GM12878 (cell line): ENCODE results near the gene CGB5. TPM values are rescaled to one million over a fixed set of nuclear protein-coding genes. Genes with fewer than 3 reads are reported as not detected.

Source experiments
- ATAC-seq: fragments of 200-7000 bp; cut with Tn5 transposase; 3 replicates; pipeline ENCODE4 v1.9.1; 2020; ENCODE audit warnings: mild to moderate bottlenecking, moderate library complexity
- BruUV-seq: library from RNA; stranded (reverse); fragments of 400-500 nt; replicated peaks from 2 replicates; lab custom pipeline; 2021; lab: Mats Ljungman, UMichigan
- CTCF ChIA-PET: fragments of 300-600 bp; sonication (Branson Sonifier 250); formaldehyde crosslinking; extraction: SDS; loops from one replicate; lab custom pipeline; 2021; ENCODE audit warnings: inconsistent platforms; lab: Yijun Ruan, JAX
- POLR2A ChIA-PET: fragments of 350-600 bp; formaldehyde crosslinking; extraction: SDS; loops from one replicate; lab custom pipeline; 2021; ENCODE audit warnings: inconsistent platforms; lab: Charles Lee
- RAD21 ChIA-PET: fragments of 300-600 bp; sonication (Branson Sonifier 250); formaldehyde crosslinking; loops from one replicate; lab custom pipeline; 2023; ENCODE audit warnings: antibody characterized with exemption; ENCODE audit not compliant: unreplicated experiment; lab: Charles Lee
- SMC1A ChIA-PET: fragments of 300-600 bp; sonication (Branson Sonifier 250); formaldehyde crosslinking; loops from one replicate; lab custom pipeline; 2023; ENCODE audit not compliant: unreplicated experiment, uncharacterized antibody; lab: Charles Lee
- DNase-seq: peaks from one replicate; pipeline ENCODE4 v3.0.0-alpha.2; 2011; ENCODE audit warnings: low read depth, low spot score
- FAIRE-seq: peaks from 3 replicates; lab custom pipeline; 2011; peaks lifted over from hg19 to GRCh38; lab: Jason Lieb, UNC
- H2AFZ ChIP-seq: 2 replicates; pipeline ENCODE4 v1.6.0; 2011; ENCODE audit warnings: low read depth, low read length, control low read depth; ENCODE audit not compliant: control insufficient read depth
- H3K27ac ChIP-seq: 2 replicates; pipeline ENCODE4 v1.5.1; 2011; ENCODE audit warnings: control low read depth; ENCODE audit not compliant: control insufficient read depth, insufficient read depth
- H3K27me3 ChIP-seq, 2 experiments: replicated peaks in 1 of 2; 2 replicates each; pipeline versions ENCODE4 v1.6.0 to v1.6.1; 2011; ENCODE audit warnings: low read length in 1 of 2; ENCODE audit not compliant: control insufficient read depth in 2 of 2, insufficient read depth in 2 of 2
- H3K36me3 ChIP-seq, 2 experiments: 2 replicates each; pipeline ENCODE4 v1.5.1; 2011; ENCODE audit warnings: low read length in 1 of 2; ENCODE audit not compliant: control insufficient read depth in 2 of 2, insufficient read depth in 2 of 2
- H3K4me1 ChIP-seq: 2 replicates; pipeline ENCODE4 v1.6.1; 2011; ENCODE audit warnings: mild to moderate bottlenecking, low read length, moderate library complexity, mixed read lengths; ENCODE audit not compliant: control insufficient read depth, insufficient read depth
- H3K4me2 ChIP-seq: 2 replicates; pipeline ENCODE4 v1.6.0; 2011; ENCODE audit warnings: control low read depth; ENCODE audit not compliant: control insufficient read depth, insufficient read depth
- H3K4me3 ChIP-seq: fragments of 200-600 bp; sonication (generic); 2 replicates; pipeline ENCODE4 v1.5.1; 2016
- H3K79me2 ChIP-seq: 2 replicates; pipeline ENCODE4 v1.6.0; 2011; ENCODE audit warnings: low read length; ENCODE audit not compliant: control insufficient read depth, insufficient read depth
- H3K9ac ChIP-seq: 2 replicates; pipeline ENCODE4 v1.8.0; 2011; ENCODE audit warnings: low read length, control low read depth, mixed read lengths; ENCODE audit not compliant: control insufficient read depth, insufficient read depth
- H3K9me3 ChIP-seq: replicated peaks from 3 replicates; pipeline ENCODE4 v1.5.1; 2011; ENCODE audit warnings: mild to moderate bottlenecking, low read length; ENCODE audit not compliant: control insufficient read depth, insufficient read depth
- H4K20me1 ChIP-seq: 2 replicates; pipeline ENCODE4 v1.6.0; 2011; ENCODE audit not compliant: control insufficient read depth, insufficient read depth
- CHD1 ChIP-seq: IDR thresholded peaks from 2 replicates; pipeline ENCODE4 v1.6.1; 2012; ENCODE audit warnings: low read depth, low read length, improper control_type of control experiment
- CREM ChIP-seq: IDR thresholded peaks from 2 replicates; pipeline ENCODE4 v1.6.1; 2014; ENCODE audit warnings: antibody characterized with exemption, low read depth
- CTCF ChIP-seq, 3 experiments: IDR thresholded peaks in 2 of 3; conservative IDR thresholded peaks in 1 of 3; 2 replicates each; pipeline ENCODE4 v1.5.1; 2011; ENCODE audit warnings: low read depth in 3 of 3, low read length in 3 of 3, mild to moderate bottlenecking in 3 of 3, control low read depth in 2 of 3, moderate library complexity in 2 of 3, inconsistent platforms in 1 of 3, mixed read lengths in 1 of 3; ENCODE audit not compliant: control insufficient read depth in 2 of 3, insufficient read depth in 1 of 3; ENCODE audit errors: extremely low read depth in 1 of 3
- E2F8 ChIP-seq: fragments of 450-650 bp; IDR thresholded peaks from 2 replicates; pipeline ENCODE4 v1.6.1; 2018; ENCODE audit warnings: mild to moderate bottlenecking, low read depth, moderate library complexity; ENCODE audit not compliant: partially characterized antibody
- NFIC ChIP-seq: IDR thresholded peaks from 2 replicates; pipeline ENCODE4 v1.6.1; 2012; ENCODE audit warnings: low read depth, mild to moderate bottlenecking, inconsistent platforms, low read length, moderate library complexity
- RFX5 ChIP-seq: IDR thresholded peaks from 2 replicates; pipeline ENCODE4 v1.6.1; 2011; ENCODE audit warnings: low read depth, low read length, improper control_type of control experiment
- WGBS: methylation state at CpG from one replicate; pipeline ENCODE4 v1.1.6; 2016; ENCODE audit warnings: low lambda C conversion rate; ENCODE audit not compliant: insufficient replicate concordance, insufficient coverage; ENCODE audit errors: missing lambda C conversion rate; 5-methylcytosine and 5-hydroxymethylcytosine counted together
- in situ Hi-C: fragments of 300-500 bp; cut with MboI; formaldehyde crosslinking; loops from 9 replicates; pipeline ENCODE4 v1.14.3; 2018; ENCODE audit warnings: mixed read lengths
- intact Hi-C: fragments of 100-400 bp; cut with micrococcal nuclease; formaldehyde crosslinking; loops from one replicate; pipeline ENCODE4 v1.14.2; 2022; ENCODE audit not compliant: unreplicated experiment
- polyA plus RNA-seq, 11 experiments: library from polyadenylated mRNA; depleted of rRNA in 4 of 11; unstranded in 6 of 11; stranded (reverse) in 5 of 11; fragments of >200 nt; fragmentation: Nextera tagmentation in 4 of 11; fragmentation: Illumina TruSeq in 1 of 11; extraction: Ambion mirVana in 4 of 11; extraction: Trizol in 1 of 11; gene quantifications; 1 replicate in 1 of 11; 2 replicates in 10 of 11; pipeline versions ENCODE4 v1.2.1 to v1.2.3, GENCODE V29; 2011 to 2016; ENCODE audit warnings: inconsistent platforms in 2 of 11, missing spikeins in 2 of 11, low read depth in 1 of 11
- total RNA-seq, 4 experiments: library from RNA; depleted of rRNA in 3 of 4; stranded (reverse); fragments of >200 nt in 3 of 4; fragmentation: Illumina TruSeq in 1 of 4; extraction: Trizol in 1 of 4; gene quantifications; 2 replicates each; pipeline versions ENCODE4 v1.2.1 to v1.2.3, GENCODE V29; 2013 to 2021

CGB5 gene
- total and polyA plus RNA-seq, 10 of the 15 experiments (the other 5 are each of a cell fraction or from before 2014, with no cell fraction given), result not detected

GRCh38 chr19:49073514-49074378 lies 30.1 kb downstream of the CGB5 start:
- H3K9ac ChIP-seq, result no peak overlapping the region
- TF ChIP-seq NFIC (no peak), E2F8 (no peak), CHD1 (no peak), CTCF (IDR thresholded peaks at IDR 0.05 in 2 of 3, conservative IDR thresholded peaks at IDR 0.05 in 1 of 3; ENCODE audit: control insufficient read depth in 2 of 3, extremely low read depth in 1 of 3, insufficient read depth in 1 of 3, low read depth in 3 of 3, low read length in 3 of 3) (peak in 2 of 3 experiments; percentile 12 to 34; a peak in 2 of 6 replicates), RFX5 (no peak), CREM (no peak)
- no peaks in the 10 kb centered on the region for H3K4me1 ChIP-seq
- intact Hi-C loops (no loop called here), in situ Hi-C loops (no loop called here)
- no peak overlapping the region for H3K27ac ChIP-seq
- no peaks in the 10 kb centered on the region for H3K79me2 ChIP-seq
- H2AFZ ChIP-seq, result no peak overlapping the region
- FAIRE-seq (no peak), ATAC-seq (peak; percentile 41; the same call in 2 of the 3 replicates), DNase-seq (no peak)
- ChIA-PET CTCF (interaction anchor here (0.6 to 2.6 kb wide), 5 partner anchors 26 to 731 kb away, joined by 3 to 15 read pairs (median 4); no protein-coding TSS in a partner anchor), RAD21 (no interaction called here), POLR2A (interaction anchor here (0.7 kb wide), 1 partner anchor 25 kb away, joined by 8 read pairs; no protein-coding TSS in a partner anchor), SMC1A (interaction anchor here (0.8 to 1.3 kb wide), 2 partner anchors 24 to 135 kb away, joined by 3 read pairs; no protein-coding TSS in a partner anchor)
- H3K4me3 ChIP-seq, result no peak overlapping the region
- peaks cover 0 to 3% of the 10 kb centered on the region in 2 experiments; a peak in 3 of 4 replicates for H3K27me3 ChIP-seq
- 56% methylated on average over 23 of the region's 23 CpGs for WGBS
- H3K36me3 ChIP-seq, result no peaks in the 10 kb centered on the region
- no peak overlapping the region for H3K4me2 ChIP-seq
- no peaks in the 10 kb centered on the region; the same call in 2 of the 3 replicates for H3K9me3 ChIP-seq
- no TSS peak for BruUV-seq
- H4K20me1 ChIP-seq, result no peaks in the 10 kb centered on the region
